GM12801 (cell line): ENCODE measurements around the gene COX17.

Source experiments
- CTCF ChIP-seq: IDR thresholded peaks from one replicate; pipeline ENCODE4 v1.5.1; 2011; ENCODE audit warnings: control low read depth; ENCODE audit not compliant: insufficient read length; ENCODE audit errors: extremely low read depth

Gene COX17

GRCh38 chr3:119649761-119650160 lies 27.4 kb downstream of the COX17 start:
- TF ChIP-seq CTCF: no peak

DNA sequence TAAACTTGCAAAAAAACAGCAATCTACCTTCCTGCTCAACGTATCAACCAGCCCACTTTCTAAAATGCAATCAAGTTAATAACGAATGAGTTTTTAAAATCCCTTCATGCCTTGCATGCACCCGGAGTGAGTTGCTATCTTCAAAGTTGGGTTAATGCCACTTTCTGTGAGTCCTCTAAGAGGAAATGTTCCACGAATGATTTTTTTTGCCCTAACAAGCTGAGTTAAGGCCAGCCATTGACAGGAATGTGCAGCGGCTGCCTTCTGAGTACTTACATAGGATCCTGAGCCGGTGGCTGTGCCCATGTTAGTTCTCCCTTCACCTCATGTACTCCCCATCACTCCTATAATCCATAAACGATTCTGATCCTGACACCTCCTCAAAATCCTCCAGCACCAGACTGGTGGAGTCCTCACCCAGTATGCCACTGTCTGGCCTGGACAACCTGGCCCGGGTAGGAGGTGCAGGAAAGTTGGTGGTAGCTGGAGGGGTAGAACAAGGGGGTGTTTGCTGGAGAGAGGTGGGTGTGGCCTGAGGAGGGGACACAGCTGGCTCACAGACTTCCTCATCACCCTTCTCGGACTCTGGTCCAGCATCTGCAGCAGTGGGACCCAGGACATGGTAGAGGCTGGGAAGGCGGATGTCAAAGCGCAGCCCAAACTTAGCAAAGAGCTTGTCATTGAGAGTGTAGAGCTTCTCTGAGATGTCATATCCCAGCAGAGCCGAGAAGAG lies 29.2 kb downstream of the COX17 start:
- no peak for TF ChIP-seq CTCF

- TF ChIP-seq CTCF: no peak
These were observed 30.0 kb downstream of the COX17 start for GRCh38 chr3:119647171-119647570.

- TF ChIP-seq CTCF: no peak
These were observed 31.4 kb downstream of the COX17 start for GRCh38 chr3:119645813-119646212.

- no peak for TF ChIP-seq CTCF
These were observed 32.7 kb downstream of the COX17 start for GRCh38 chr3:119644481-119644880.

DNA sequence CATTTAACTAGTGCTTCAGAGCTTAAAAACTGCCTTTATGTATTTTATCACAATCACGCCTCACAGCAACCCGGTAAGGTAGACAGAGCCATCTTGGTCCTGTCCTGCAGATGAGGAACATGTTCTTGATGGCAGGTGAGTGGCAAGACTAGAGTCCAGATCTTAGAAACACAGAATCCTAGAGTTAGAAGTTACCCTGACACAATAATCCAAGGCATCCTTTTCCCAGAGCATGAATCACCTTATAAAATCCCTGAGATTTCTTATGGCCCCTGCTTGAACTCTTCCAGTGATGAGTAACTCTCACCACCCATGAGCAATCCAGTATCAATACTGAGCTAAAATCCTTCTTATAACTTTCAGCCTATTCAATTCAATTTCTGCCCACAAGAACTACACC lies 33.7 kb downstream of the COX17 start:
- TF ChIP-seq CTCF: no peak

- TF ChIP-seq CTCF: no peak
These were observed 34.3 kb downstream of the COX17 start for GRCh38 chr3:119642746-119643473.
